Activated naive CD8-positive, alpha-beta T cell treated with anti-CD3 and anti-CD28 coated beads for 36 hours (primary cell): ENCODE measurements around the gene WDFY1. TPM values are rescaled to one million over a fixed set of nuclear protein-coding genes. Genes with fewer than 3 reads are reported as not detected.
"Not testable (repeated sequence)": the region's sequence is repeated elsewhere in the genome, so short reads cannot be mapped to it uniquely, and the experiment has no call there.

ENCODE experiments used
- DNase-seq: peaks from one replicate; pipeline ENCODE4 v3.0.0; 2021
- H3K27ac Mint-ChIP-seq: one replicate; pipeline ENCODE4 v1.8.0; 2022; ENCODE audit warnings: mild to moderate bottlenecking, moderate library complexity, mixed read lengths
- H3K27me3 Mint-ChIP-seq: one replicate; pipeline ENCODE4 v1.8.0; 2022; ENCODE audit warnings: mild to moderate bottlenecking, mixed read lengths
- H3K36me3 Mint-ChIP-seq: one replicate; pipeline ENCODE4 v1.8.0; 2021; ENCODE audit warnings: mild to moderate bottlenecking, mixed read lengths
- H3K4me1 Mint-ChIP-seq: one replicate; pipeline ENCODE4 v1.8.0; 2021; ENCODE audit warnings: mixed read lengths
- H3K4me3 Mint-ChIP-seq: one replicate; pipeline ENCODE4 v1.8.0; 2022; ENCODE audit warnings: mild to moderate bottlenecking, moderate library complexity, mixed read lengths
- H3K9me3 Mint-ChIP-seq: one replicate; pipeline ENCODE4 v1.8.0; 2022; ENCODE audit warnings: mixed read lengths
- total RNA-seq, 2 experiments: library from RNA; stranded (reverse); gene quantifications; one replicate each; pipeline ENCODE4 v1.2.3, GENCODE V29; 2021

The WDFY1 gene
- total RNA-seq, 2 experiments from 2014 or later, result 24.4 to 26.7 TPM

GRCh38 chr2:223900066-223900465 lies 45.1 kb downstream of the WDFY1 start:
- H3K9me3 Mint-ChIP-seq, result no peaks in the 10 kb centered on the region
- peaks cover 25% of the 10 kb centered on the region for H3K36me3 Mint-ChIP-seq
- H3K27me3 Mint-ChIP-seq, result no peaks in the 10 kb centered on the region
- no peak overlapping the region for H3K4me3 Mint-ChIP-seq
- DNase-seq, result no peak
- no peak overlapping the region for H3K27ac Mint-ChIP-seq
- peaks cover 14% of the 10 kb centered on the region for H3K4me1 Mint-ChIP-seq

GRCh38 chr2:223897669-223898330 lies 47.3 kb downstream of the WDFY1 start:
- H3K4me3 Mint-ChIP-seq, result no peak overlapping the region

GRCh38 chr2:223896833-223897311 lies 48.3 kb downstream of the WDFY1 start:
- H3K36me3 Mint-ChIP-seq, result peaks cover 27% of the 10 kb centered on the region
- no peak for DNase-seq
- H3K27ac Mint-ChIP-seq, result peak overlapping the region; percentile 78
- H3K27me3 Mint-ChIP-seq, result no peaks in the 10 kb centered on the region
- H3K4me1 Mint-ChIP-seq, result peaks cover 14% of the 10 kb centered on the region
- H3K4me3 Mint-ChIP-seq, result no peak overlapping the region
- no peaks in the 10 kb centered on the region for H3K9me3 Mint-ChIP-seq

More at GRCh38 chr2:223897669-223898330, 47.3 kb downstream of the WDFY1 start:
- Mint-ChIP-seq H3K4me1 (peaks cover 14% of the 10 kb centered on the region), H3K9me3 (no peaks in the 10 kb centered on the region), H3K36me3 (peaks cover 24% of the 10 kb centered on the region), H3K27me3 (no peaks in the 10 kb centered on the region), H3K27ac (no peak overlapping the region)
- no peak for DNase-seq

- no peak overlapping the region for H3K4me3 Mint-ChIP-seq
These were observed 50.2 kb downstream of the WDFY1 start for GRCh38 chr2:223894968-223895367.

GRCh38 chr2:223894009-223894408 lies 51.1 kb downstream of the WDFY1 start:
- H3K4me3 Mint-ChIP-seq, result no peak overlapping the region
- H3K27ac Mint-ChIP-seq, result no peak overlapping the region
- peaks cover 33% of the 10 kb centered on the region for H3K36me3 Mint-ChIP-seq
- no peaks in the 10 kb centered on the region for H3K27me3 Mint-ChIP-seq
- H3K4me1 Mint-ChIP-seq, result peaks cover 14% of the 10 kb centered on the region
- no peaks in the 10 kb centered on the region for H3K9me3 Mint-ChIP-seq
- no peak for DNase-seq

More at GRCh38 chr2:223894968-223895367, 50.2 kb downstream of the WDFY1 start:
- peaks cover 23% of the 10 kb centered on the region for H3K36me3 Mint-ChIP-seq
- no peak overlapping the region for H3K27ac Mint-ChIP-seq
- H3K27me3 Mint-ChIP-seq, result no peaks in the 10 kb centered on the region
- no peak for DNase-seq
- H3K4me1 Mint-ChIP-seq, result peaks cover 14% of the 10 kb centered on the region
- H3K9me3 Mint-ChIP-seq, result no peaks in the 10 kb centered on the region

- Mint-ChIP-seq H3K36me3 (peaks cover 25% of the 10 kb centered on the region), H3K4me3 (no peak overlapping the region), H3K9me3 (no peaks in the 10 kb centered on the region), H3K27me3 (no peaks in the 10 kb centered on the region), H3K27ac (no peak overlapping the region), H3K4me1 (peaks cover 2% of the 10 kb centered on the region)
- no peak for DNase-seq
These were observed 54.4 kb downstream of the WDFY1 start for GRCh38 chr2:223890721-223891120.

- Mint-ChIP-seq H3K4me3 (no peak overlapping the region), H3K36me3 (peaks cover 35% of the 10 kb centered on the region), H3K9me3 (no peaks in the 10 kb centered on the region), H3K27me3 (no peaks in the 10 kb centered on the region), H3K4me1 (no peaks in the 10 kb centered on the region), H3K27ac (no peak overlapping the region)
- DNase-seq, result no peak
These were observed 55.9 kb downstream of the WDFY1 start for GRCh38 chr2:223889229-223889628.

- H3K9me3 Mint-ChIP-seq, result no peaks in the 10 kb centered on the region
- peaks cover 36% of the 10 kb centered on the region for H3K36me3 Mint-ChIP-seq
- no peaks in the 10 kb centered on the region for H3K27me3 Mint-ChIP-seq
- H3K27ac Mint-ChIP-seq, result no peak overlapping the region
- H3K4me1 Mint-ChIP-seq, result no peaks in the 10 kb centered on the region
- DNase-seq, result no peak
- H3K4me3 Mint-ChIP-seq, result no peak overlapping the region
These were observed 56.9 kb downstream of the WDFY1 start for GRCh38 chr2:223888251-223888650.

- no peaks in the 10 kb centered on the region for H3K27me3 Mint-ChIP-seq
- no peak overlapping the region for H3K4me3 Mint-ChIP-seq
- H3K4me1 Mint-ChIP-seq, result no peaks in the 10 kb centered on the region
- no peaks in the 10 kb centered on the region for H3K9me3 Mint-ChIP-seq
- peaks cover 35% of the 10 kb centered on the region for H3K36me3 Mint-ChIP-seq
- no peak overlapping the region for H3K27ac Mint-ChIP-seq
- no peak for DNase-seq
These were observed 58.0 kb downstream of the WDFY1 start for GRCh38 chr2:223887127-223887526.

- Mint-ChIP-seq H3K36me3 (peaks cover 35% of the 10 kb centered on the region), H3K4me1 (no peaks in the 10 kb centered on the region), H3K27me3 (no peaks in the 10 kb centered on the region), H3K9me3 (no peaks in the 10 kb centered on the region), H3K27ac (no peak overlapping the region), H3K4me3 (no peak overlapping the region)
- DNase-seq, result no peak
These were observed 58.4 kb downstream of the WDFY1 start for GRCh38 chr2:223886726-223887125.

- Mint-ChIP-seq H3K4me3 (no peak overlapping the region), H3K4me1 (no peaks in the 10 kb centered on the region), H3K27me3 (no peaks in the 10 kb centered on the region), H3K36me3 (peaks cover 29% of the 10 kb centered on the region), H3K9me3 (no peaks in the 10 kb centered on the region), H3K27ac (no peak overlapping the region)
- DNase-seq, result no peak
These were observed 60.7 kb downstream of the WDFY1 start for GRCh38 chr2:223884399-223884798.

- H3K4me3 Mint-ChIP-seq, result no peak overlapping the region
- H3K9me3 Mint-ChIP-seq, result no peaks in the 10 kb centered on the region
- H3K36me3 Mint-ChIP-seq, result peaks cover 24% of the 10 kb centered on the region
- H3K27ac Mint-ChIP-seq, result no peak overlapping the region
- H3K27me3 Mint-ChIP-seq, result no peaks in the 10 kb centered on the region
- H3K4me1 Mint-ChIP-seq, result no peaks in the 10 kb centered on the region
- no peak for DNase-seq
These were observed 62.4 kb downstream of the WDFY1 start for GRCh38 chr2:223882715-223883114.

GRCh38 chr2:223880796-223881195 lies 64.3 kb downstream of the WDFY1 start:
- no peak for DNase-seq
- H3K9me3 Mint-ChIP-seq, result no peaks in the 10 kb centered on the region
- H3K36me3 Mint-ChIP-seq, result peaks cover 22% of the 10 kb centered on the region
- H3K4me1 Mint-ChIP-seq, result no peaks in the 10 kb centered on the region
- H3K27me3 Mint-ChIP-seq, result no peaks in the 10 kb centered on the region
- no peak overlapping the region for H3K4me3 Mint-ChIP-seq
- no peak overlapping the region for H3K27ac Mint-ChIP-seq

- Mint-ChIP-seq H3K9me3 (no peaks in the 10 kb centered on the region), H3K27ac (no peak overlapping the region), H3K4me3 (no peak overlapping the region), H3K36me3 (peaks cover 16% of the 10 kb centered on the region), H3K27me3 (no peaks in the 10 kb centered on the region), H3K4me1 (no peaks in the 10 kb centered on the region)
- no peak for DNase-seq
These were observed 67.3 kb downstream of the WDFY1 start for GRCh38 chr2:223877721-223878410.

- Mint-ChIP-seq H3K27ac (no peak overlapping the region), H3K27me3 (no peaks in the 10 kb centered on the region), H3K9me3 (no peaks in the 10 kb centered on the region), H3K36me3 (peaks cover 22% of the 10 kb centered on the region), H3K4me1 (no peaks in the 10 kb centered on the region), H3K4me3 (no peak overlapping the region)
- no peak for DNase-seq
These were observed 71.5 kb downstream of the WDFY1 start for GRCh38 chr2:223873672-223874071.

- not testable (repeated sequence) for H3K27me3 Mint-ChIP-seq, H3K4me3 Mint-ChIP-seq, DNase-seq, H3K9me3 Mint-ChIP-seq, H3K27ac Mint-ChIP-seq, H3K4me1 Mint-ChIP-seq
- H3K36me3 Mint-ChIP-seq, result peaks cover 22% of the 10 kb centered on the region
These were observed 72.4 kb downstream of the WDFY1 start for GRCh38 chr2:223872772-223873171.
